H1 (cell line): ENCODE results near the gene CASTOR1. TPM values are rescaled to one million over a fixed set of nuclear protein-coding genes. Genes with fewer than 3 reads are reported as not detected.

Experiments used
- CTCF ChIA-PET: fragments of 300-600 bp; sonication (Branson Sonifier 250); formaldehyde crosslinking; loops from one replicate; lab custom pipeline; 2021; ENCODE audit not compliant: partially characterized antibody; lab: Charles Lee
- POLR2A ChIA-PET: fragments of 300-600 bp; sonication (Branson Sonifier 250); formaldehyde crosslinking; loops from one replicate; lab custom pipeline; 2021; ENCODE audit warnings: inconsistent platforms; ENCODE audit not compliant: partially characterized antibody; lab: Charles Lee
- DNase-seq, 2 experiments: peaks; one replicate each; pipeline versions ENCODE4 v3.0.0 to v3.0.0-alpha.2; 2010 to 2022; ENCODE audit warnings: low spot score in 2 of 2, low read depth in 1 of 2, mixed read lengths in 1 of 2
- FAIRE-seq: peaks from 2 replicates; lab custom pipeline; 2011; peaks lifted over from hg19 to GRCh38; lab: Jason Lieb, UNC
- H2AFZ ChIP-seq: 2 replicates; pipeline ENCODE4 v1.8.1; 2012; ENCODE audit warnings: low read length, inconsistent platforms
- H2AK5ac ChIP-seq: 2 replicates; pipeline ENCODE4 v1.6.1; 2013; ENCODE audit warnings: low read depth, low read length
- H2BK120ac ChIP-seq: replicated peaks from 2 replicates; pipeline ENCODE3; 2013; ENCODE audit warnings: low read depth, low read length, inconsistent platforms
- H2BK12ac ChIP-seq: 2 replicates; pipeline ENCODE4 v1.6.1; 2013; ENCODE audit warnings: low read depth, low read length
- H2BK15ac ChIP-seq: 2 replicates; pipeline ENCODE4 v1.6.1; 2013; ENCODE audit warnings: low read length
- H2BK20ac ChIP-seq: 2 replicates; pipeline ENCODE4 v1.6.1; 2013; ENCODE audit warnings: low read length
- H2BK5ac ChIP-seq: 2 replicates; pipeline ENCODE4 v1.6.1; 2013; ENCODE audit warnings: low read depth, low read length
- H3K14ac ChIP-seq: 2 replicates; pipeline ENCODE4 v1.6.1; 2013; ENCODE audit warnings: inconsistent platforms; ENCODE audit not compliant: insufficient read length
- H3K18ac ChIP-seq: 2 replicates; pipeline ENCODE4 v1.6.1; 2013; ENCODE audit warnings: low read length; ENCODE audit errors: extremely low read depth
- H3K23ac ChIP-seq: 2 replicates; pipeline ENCODE4 v1.6.1; 2013; ENCODE audit warnings: inconsistent platforms; ENCODE audit not compliant: insufficient read length
- H3K23me2 ChIP-seq: 2 replicates; pipeline ENCODE4 v1.6.1; 2013; ENCODE audit warnings: low read depth, low read length
- H3K27ac ChIP-seq: 2 replicates; pipeline ENCODE4 v1.6.1; 2011; ENCODE audit warnings: low read depth, low read length, inconsistent platforms
- H3K27me3 ChIP-seq, 4 experiments: replicated peaks in 1 of 4; 1 replicate in 1 of 4; 2 replicates in 3 of 4; pipeline versions ENCODE4 v1.6.1 to v1.8.1; 2011 to 2013; ENCODE audit warnings: low read length in 3 of 4, mild to moderate bottlenecking in 3 of 4, inconsistent platforms in 2 of 4, mixed read lengths in 2 of 4, moderate library complexity in 1 of 4; ENCODE audit not compliant: control insufficient read depth in 3 of 4, insufficient read depth in 3 of 4; ENCODE audit errors: extremely low read depth in 1 of 4
- H3K36me3 ChIP-seq, 4 experiments: 2 replicates each; pipeline versions ENCODE4 v1.6.1 to v1.8.1; 2011 to 2013; ENCODE audit warnings: mild to moderate bottlenecking in 4 of 4, low read length in 3 of 4, moderate library complexity in 2 of 4, control low read depth in 1 of 4, inconsistent platforms in 1 of 4; ENCODE audit not compliant: insufficient read depth in 4 of 4, control insufficient read depth in 2 of 4
- H3K4ac ChIP-seq: replicated peaks from 2 replicates; pipeline ENCODE3; 2013; ENCODE audit warnings: low read length, low read depth, mixed read lengths, inconsistent platforms; ENCODE audit not compliant: insufficient read length
- H3K4me1 ChIP-seq, 4 experiments: replicated peaks in 1 of 4; 1 replicate in 1 of 4; 2 replicates in 3 of 4; pipeline versions ENCODE4 v1.6.1 to v1.8.1; 2011 to 2013; ENCODE audit warnings: low read length in 3 of 4, inconsistent platforms in 2 of 4, mixed read lengths in 1 of 4; ENCODE audit not compliant: insufficient read depth in 4 of 4, control insufficient read depth in 3 of 4
- H3K4me2 ChIP-seq, 2 experiments: 2 replicates each; pipeline versions ENCODE4 v1.6.1 to v1.8.1; 2011 to 2013; ENCODE audit warnings: low read depth in 2 of 2, low read length in 2 of 2, control low read depth in 1 of 2, inconsistent platforms in 1 of 2, mild to moderate bottlenecking in 1 of 2; ENCODE audit not compliant: insufficient read depth in 1 of 2
- H3K4me3 ChIP-seq, 4 experiments: fragments of 200-600, 300-600 bp in 1 of 4; sonication (generic), shearing (Covaris generic), sonication (Bioruptor Twin) in 1 of 4; 2 replicates each; pipeline versions ENCODE4 v1.5.1 to v1.8.1; 2011 to 2016; ENCODE audit warnings: low read length in 4 of 4, low read depth in 3 of 4, control low read depth in 2 of 4, inconsistent platforms in 2 of 4, mild to moderate bottlenecking in 2 of 4, mixed read lengths in 1 of 4, moderate library complexity in 1 of 4; ENCODE audit not compliant: insufficient read depth in 2 of 4; ENCODE audit errors: extremely low read depth in 1 of 4
- H3K56ac ChIP-seq: replicated peaks from 2 replicates; pipeline ENCODE3; 2013; ENCODE audit warnings: low read depth, mild to moderate bottlenecking, mixed read lengths, low read length, inconsistent platforms; ENCODE audit not compliant: insufficient read length
- H3K79me1 ChIP-seq: 2 replicates; pipeline ENCODE4 v1.6.1; 2013; ENCODE audit warnings: low read depth, low read length, control low read depth
- H3K79me2 ChIP-seq, 2 experiments: 2 replicates each; pipeline versions ENCODE4 v1.6.1 to v1.8.1; 2012 to 2013; ENCODE audit warnings: low read length in 2 of 2, mild to moderate bottlenecking in 2 of 2, inconsistent platforms in 1 of 2; ENCODE audit not compliant: insufficient read depth in 2 of 2, control insufficient read depth in 1 of 2
- H3K9ac ChIP-seq, 4 experiments: replicated peaks in 1 of 4; 1 replicate in 1 of 4; 2 replicates in 3 of 4; pipeline versions ENCODE4 v1.6.1 to v1.8.1; 2011 to 2013; ENCODE audit warnings: low read depth in 3 of 4, low read length in 3 of 4, control low read depth in 2 of 4, mild to moderate bottlenecking in 2 of 4, moderate library complexity in 2 of 4, inconsistent platforms in 1 of 4; ENCODE audit errors: extremely low read depth in 1 of 4
- H3K9me3 ChIP-seq, 2 experiments: 2 replicates each; pipeline versions ENCODE4 v1.6.1 to v1.8.1; 2012 to 2013; ENCODE audit warnings: mild to moderate bottlenecking in 2 of 2, moderate library complexity in 2 of 2, control low read depth in 1 of 2, inconsistent platforms in 1 of 2, low read depth in 1 of 2, low read length in 1 of 2, mixed read lengths in 1 of 2; ENCODE audit not compliant: insufficient read depth in 2 of 2
- H4K20me1 ChIP-seq, 2 experiments: replicated peaks in 1 of 2; 2 replicates each; pipeline versions ENCODE3 to v1.8.1; 2011 to 2013; ENCODE audit warnings: inconsistent platforms in 2 of 2, low read length in 2 of 2, mild to moderate bottlenecking in 1 of 2; ENCODE audit not compliant: insufficient read depth in 2 of 2, control insufficient read depth in 1 of 2
- H4K5ac ChIP-seq: 2 replicates; pipeline ENCODE4 v1.6.1; 2013; ENCODE audit warnings: low read length, low read depth, mixed read lengths, inconsistent platforms; ENCODE audit not compliant: insufficient read length
- H4K8ac ChIP-seq: 2 replicates; pipeline ENCODE4 v1.8.0; 2013; ENCODE audit warnings: mild to moderate bottlenecking, moderate library complexity, low read length, inconsistent platforms; ENCODE audit not compliant: insufficient read depth; ENCODE audit errors: extremely low read depth
- H4K91ac ChIP-seq: replicated peaks from 2 replicates; pipeline ENCODE3; 2013; ENCODE audit warnings: low read length, mixed read lengths, inconsistent platforms; ENCODE audit not compliant: insufficient read length
- BCL11A ChIP-seq, 2 experiments: IDR thresholded peaks; one replicate each; pipeline ENCODE4 v1.6.1; 2011; ENCODE audit warnings: low read depth in 2 of 2, low read length in 2 of 2, mild to moderate bottlenecking in 2 of 2
- EGR1 ChIP-seq: IDR thresholded peaks from 2 replicates; pipeline ENCODE4 v1.6.1; 2011; ENCODE audit warnings: low read depth, low read length, borderline replicate concordance
- GABPA ChIP-seq: IDR thresholded peaks from 2 replicates; pipeline ENCODE4 v1.6.1; 2011; ENCODE audit warnings: mild to moderate bottlenecking, low read length, moderate library complexity, borderline replicate concordance; ENCODE audit not compliant: insufficient read depth
- KDM5A ChIP-seq: fragments of 200-600 bp; IDR thresholded peaks from 2 replicates; pipeline ENCODE4 v1.7.1; 2012; ENCODE audit warnings: mild to moderate bottlenecking, low read length, inconsistent platforms, mixed read lengths
- MAX ChIP-seq: IDR thresholded peaks from 2 replicates; pipeline ENCODE4 v1.6.1; 2012; ENCODE audit warnings: inconsistent platforms
- NANOG ChIP-seq: IDR thresholded peaks from 2 replicates; pipeline ENCODE4 v1.6.1; 2011; ENCODE audit warnings: low read length, low read depth, mild to moderate bottlenecking, inconsistent platforms; ENCODE audit not compliant: insufficient read depth, poor library complexity, severe bottlenecking
- NRF1 ChIP-seq: IDR thresholded peaks from 2 replicates; pipeline ENCODE4 v1.6.1; 2011; ENCODE audit warnings: mild to moderate bottlenecking, low read depth, low read length, improper control_type of control experiment
- RXRA ChIP-seq: IDR thresholded peaks from 2 replicates; pipeline ENCODE4 v1.6.1; 2011; ENCODE audit warnings: low read depth, mild to moderate bottlenecking, low read length, moderate library complexity; ENCODE audit not compliant: insufficient read depth
- WGBS, 2 experiments: shearing (Covaris generic) in 1 of 2; methylation state at CpG; one replicate each; pipeline versions ENCODE4 v1.1.6 to v1.1.7; 2013 to 2015; ENCODE audit warnings: low lambda C conversion rate in 2 of 2, mixed read lengths in 2 of 2, inconsistent platforms in 1 of 2, low coverage in 1 of 2, missing lambda C conversion rate in 1 of 2; ENCODE audit not compliant: insufficient replicate concordance in 2 of 2, insufficient coverage in 1 of 2, insufficient read length in 1 of 2; ENCODE audit errors: extremely low coverage in 1 of 2, missing lambda C conversion rate in 1 of 2; 5-methylcytosine and 5-hydroxymethylcytosine counted together
- polyA plus RNA-seq, 7 experiments: library from polyadenylated mRNA; depleted of rRNA in 3 of 7; stranded (reverse) in 5 of 7; unstranded in 2 of 7; fragments of >200 nt in 5 of 7; fragments of 200-250 nt in 2 of 7; gene quantifications; 1 replicate in 5 of 7; 2 replicates in 1 of 7; 4 replicates in 1 of 7; pipeline versions ENCODE4 v1.2.1 to v1.2.3, GENCODE V29; 2011 to 2013; ENCODE audit warnings: missing spikeins in 2 of 7, mixed read lengths in 2 of 7
- total RNA-seq: library from RNA; stranded (reverse); fragmentation: NEBNext Ultra II Directional; extraction: Animal tissue kit (Norgen Biotek cat#: 25700); gene quantifications from 2 replicates; pipeline ENCODE4 v1.2.1, GENCODE V29; 2021

CASTOR1 gene
- total and polyA plus RNA-seq, 2 of the 8 experiments (the other 6 are each of a cell fraction or from before 2014, with no cell fraction given): 10.3 to 36.0 TPM

GRCh38 chr22:30328466-30329049 is 39.3 kb upstream of the CASTOR1 start:
- Histone ChIP-seq H3K4me2 (no peak overlapping the region), H3K36me3 (peaks cover 0 to 21% (median 11%) of the 10 kb centered on the region in 4 experiments; a peak in 6 of 8 replicates), H3K79me1 (no peaks in the 10 kb centered on the region; the same call in none of the 2 replicates), H4K20me1 (peaks cover 0 to 9% of the 10 kb centered on the region in 2 experiments), H4K8ac (no peak overlapping the region), H2AK5ac (no peak overlapping the region), H2BK12ac (no peak overlapping the region), H2BK20ac (no peak overlapping the region), H2BK5ac (no peak overlapping the region), H3K4ac (no peak overlapping the region), H3K4me1 (peaks cover 0 to 14% (median 7%) of the 10 kb centered on the region in 4 experiments; a peak in 6 of 7 replicates), H3K14ac (no peak overlapping the region), H2BK15ac (no peak overlapping the region), H3K23ac (no peak overlapping the region), H3K9me3 (no peaks in the 10 kb centered on the region), H4K5ac (no peak overlapping the region), H2BK120ac (no peak overlapping the region), H3K27ac (no peak overlapping the region), H3K9ac (no peak overlapping the region), H3K18ac (no peak overlapping the region), H3K56ac (no peak overlapping the region), H3K27me3 (no peaks in the 10 kb centered on the region), H3K23me2 (peaks cover 4% of the 10 kb centered on the region)
- 87% methylated on average over 3 of the region's 3 CpGs; no CpG with 5 or more reads in 1 of the 2 experiments for WGBS, 2 experiments
- no peak for FAIRE-seq
- CTCF ChIA-PET: interaction anchor here (0.7 to 20.1 kb wide), 18 partner anchors 11 to 964 kb away, joined by 3 to 203 read pairs (median 5); partner anchors contain the start of genes CASTOR1 and PIK3IP1
- POLR2A ChIA-PET: interaction anchor here (0.6 to 3.2 kb wide), 10 partner anchors 10 to 772 kb away, joined by 3 to 28 read pairs (median 6); partner anchors contain the start of genes CASTOR1, CCDC157 and SF3A1
- no peak for DNase-seq
- no peak for TF ChIP-seq KDM5A
- TF ChIP-seq GABPA: no peak
- TF ChIP-seq MAX: no peak
- no peak for TF ChIP-seq BCL11A (IDR thresholded peaks at IDR 0.05; ENCODE audit: low read depth in 2 of 2, low read length in 2 of 2)
- TF ChIP-seq EGR1: no peak
- no peak for TF ChIP-seq NRF1
- no peak for TF ChIP-seq RXRA
- TF ChIP-seq NANOG: no peak
- TF ChIP-seq, all 59 proteins: peak for 0
- no peak overlapping the region for H4K91ac ChIP-seq
- H3K4me3 ChIP-seq: no peak overlapping the region
- H3K79me2 ChIP-seq: no peaks in the 10 kb centered on the region
- H2AFZ ChIP-seq: no peak overlapping the region
